SK-N-SH treated with all-trans-retinoic acid at 6 μM for 48 hours (cell line): ENCODE data around the gene STMP1.

Experiments
- ESRRG ChIP-seq: fragments of 250-450 bp; sonication (Bioruptor Pico); IDR thresholded peaks from 2 replicates; pipeline ENCODE4 v1.6.1; 2021; ENCODE audit warnings: mild to moderate bottlenecking
- PPARA ChIP-seq: fragments of 250-450 bp; sonication (Bioruptor Pico); IDR thresholded peaks from 2 replicates; pipeline ENCODE4 v1.5.0; 2020; ENCODE audit warnings: mild to moderate bottlenecking, borderline replicate concordance
- RARB ChIP-seq: fragments of 250-450 bp; sonication (Bioruptor Pico); IDR thresholded peaks from 2 replicates; pipeline ENCODE4 v1.8.0; 2021; ENCODE audit warnings: mild to moderate bottlenecking, moderate library complexity
- SNAI2 ChIP-seq: fragments of 250-450 bp; sonication (Bioruptor Pico); IDR thresholded peaks from 2 replicates; pipeline ENCODE4 v1.5.0; 2020; ENCODE audit warnings: mild to moderate bottlenecking, moderate library complexity
- ZFP3 ChIP-seq: fragments of 250-450 bp; sonication (Bioruptor Pico); IDR thresholded peaks from 2 replicates; pipeline ENCODE4 v1.5.0; 2020; ENCODE audit warnings: mild to moderate bottlenecking, moderate library complexity
- ZNF8 ChIP-seq: fragments of 450-650 bp; formaldehyde crosslinking; IDR thresholded peaks from 2 replicates; pipeline ENCODE4 v1.5.0; 2020; ENCODE audit warnings: mild to moderate bottlenecking, moderate library complexity
- TF ChIP-seq, protein P1 (sequence below): fragments of 250-450 bp; sonication (Bioruptor Pico); IDR thresholded peaks from 2 replicates; pipeline ENCODE4 v1.5.0; 2020; ENCODE audit warnings: mild to moderate bottlenecking, moderate library complexity

DNA sequence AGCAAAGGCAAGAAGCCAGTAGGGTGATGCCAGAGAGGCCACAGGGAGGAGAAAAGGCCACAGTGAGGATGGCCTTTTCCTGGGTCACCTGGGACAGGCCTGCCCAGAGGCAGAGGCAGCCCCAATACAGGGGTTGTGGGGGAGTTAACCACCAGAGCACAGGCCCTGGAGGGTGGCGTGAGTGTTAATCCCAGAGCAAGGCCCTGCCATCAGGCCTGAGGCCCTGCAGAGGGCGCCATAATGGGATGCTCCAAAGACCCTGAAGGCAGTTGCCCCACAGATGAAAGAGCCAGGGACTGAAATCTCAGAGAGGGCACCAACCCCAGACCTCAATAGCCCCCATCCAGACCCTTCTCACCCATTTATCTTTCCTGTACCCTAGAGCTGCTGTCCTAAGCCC lies 41.8 kb downstream of the STMP1 start:
- no peak for TF ChIP-seq ESRRG
- TF ChIP-seq PPARA (CRISPR knock-in tag), result no peak
- no peak for TF ChIP-seq SNAI2 (CRISPR knock-in tag)
- TF ChIP-seq ZFP3 (CRISPR knock-in tag), result no peak
- TF ChIP-seq ZNF8 (CRISPR knock-in tag), result no peak
- TF ChIP-seq, protein P1, sequence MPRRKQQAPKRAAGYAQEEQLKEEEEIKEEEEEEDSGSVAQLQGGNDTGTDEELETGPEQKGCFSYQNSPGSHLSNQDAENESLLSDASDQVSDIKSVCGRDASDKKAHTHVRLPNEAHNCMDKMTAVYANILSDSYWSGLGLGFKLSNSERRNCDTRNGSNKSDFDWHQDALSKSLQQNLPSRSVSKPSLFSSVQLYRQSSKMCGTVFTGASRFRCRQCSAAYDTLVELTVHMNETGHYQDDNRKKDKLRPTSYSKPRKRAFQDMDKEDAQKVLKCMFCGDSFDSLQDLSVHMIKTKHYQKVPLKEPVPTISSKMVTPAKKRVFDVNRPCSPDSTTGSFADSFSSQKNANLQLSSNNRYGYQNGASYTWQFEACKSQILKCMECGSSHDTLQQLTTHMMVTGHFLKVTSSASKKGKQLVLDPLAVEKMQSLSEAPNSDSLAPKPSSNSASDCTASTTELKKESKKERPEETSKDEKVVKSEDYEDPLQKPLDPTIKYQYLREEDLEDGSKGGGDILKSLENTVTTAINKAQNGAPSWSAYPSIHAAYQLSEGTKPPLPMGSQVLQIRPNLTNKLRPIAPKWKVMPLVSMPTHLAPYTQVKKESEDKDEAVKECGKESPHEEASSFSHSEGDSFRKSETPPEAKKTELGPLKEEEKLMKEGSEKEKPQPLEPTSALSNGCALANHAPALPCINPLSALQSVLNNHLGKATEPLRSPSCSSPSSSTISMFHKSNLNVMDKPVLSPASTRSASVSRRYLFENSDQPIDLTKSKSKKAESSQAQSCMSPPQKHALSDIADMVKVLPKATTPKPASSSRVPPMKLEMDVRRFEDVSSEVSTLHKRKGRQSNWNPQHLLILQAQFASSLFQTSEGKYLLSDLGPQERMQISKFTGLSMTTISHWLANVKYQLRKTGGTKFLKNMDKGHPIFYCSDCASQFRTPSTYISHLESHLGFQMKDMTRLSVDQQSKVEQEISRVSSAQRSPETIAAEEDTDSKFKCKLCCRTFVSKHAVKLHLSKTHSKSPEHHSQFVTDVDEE (CRISPR knock-in tag), result no peak
- TF ChIP-seq RARB (CRISPR knock-in tag), result no peak
